HG02870 (cell line): ENCODE data around the gene ATP6V0D1.
"Not testable (repeated sequence)": the region's sequence is repeated elsewhere in the genome, so short reads cannot be mapped to it uniquely, and the experiment has no call there.

Experiments
- ATAC-seq: cut with Tn5 transposase; IDR thresholded peaks from one replicate; pipeline ENCODE4 v1.9.1; 2021; ENCODE audit warnings: mild to moderate bottlenecking, moderate library complexity; ENCODE audit not compliant: unreplicated experiment

ATP6V0D1 gene

GRCh38 chr16:67504031-67505021 is 23.4 kb upstream of the ATP6V0D1 start:
- ATAC-seq: no peak

GRCh38 chr16:67499106-67499505 is 18.1 kb upstream of the ATP6V0D1 start:
- ATAC-seq: no peak

- no peak for ATAC-seq
These were observed 9.6 kb upstream of the ATP6V0D1 start for GRCh38 chr16:67490335-67491096.

GRCh38 chr16:67489401-67490083 is 8.6 kb upstream of the ATP6V0D1 start:
- ATAC-seq: no peak

- ATAC-seq: not testable (repeated sequence)
These were observed 6.6 kb upstream of the ATP6V0D1 start for GRCh38 chr16:67487561-67487960.

GRCh38 chr16:67486805-67487204 is 5.8 kb upstream of the ATP6V0D1 start:
- no peak for ATAC-seq

- ATAC-seq: no peak
These were observed 3.0 kb upstream of the ATP6V0D1 start for GRCh38 chr16:67483731-67484525.

GRCh38 chr16:67483150-67483549 is 2.2 kb upstream of the ATP6V0D1 start, which contains the start of gene AGRP:
TSS of gene AGRP (minus strand) at chr16:67483547. CDS start at chr16:67483398, 149 bp downstream.
- no peak for ATAC-seq

- ATAC-seq: no peak
These were observed 1.4 kb upstream of the ATP6V0D1 start for GRCh38 chr16:67482233-67482924.

GRCh38 chr16:67481561-67482232 is 740 bp upstream of the ATP6V0D1 start:
- no peak for ATAC-seq

GRCh38 chr16:67477960-67478554 is 2.9 kb downstream of the ATP6V0D1 start:
- no peak for ATAC-seq

- ATAC-seq: no peak
These were observed 6.2 kb downstream of the ATP6V0D1 start for GRCh38 chr16:67474551-67475455.

GRCh38 chr16:67471758-67472384 is 9.1 kb downstream of the ATP6V0D1 start:
- no peak for ATAC-seq

- no peak for ATAC-seq
These were observed 10.6 kb downstream of the ATP6V0D1 start for GRCh38 chr16:67470359-67470758.

GRCh38 chr16:67468731-67469130 is 12.2 kb downstream of the ATP6V0D1 start:
- ATAC-seq: no peak

GRCh38 chr16:67466581-67466980 is 14.4 kb downstream of the ATP6V0D1 start:
- ATAC-seq: no peak

GRCh38 chr16:67464565-67464964 is 16.4 kb downstream of the ATP6V0D1 start:
- no peak for ATAC-seq
